ENCODE results near the gene BRD7. TPM values are rescaled to one million over a fixed set of nuclear protein-coding genes. Genes with fewer than 3 reads are reported as not detected.

Gene BRD7
- total RNA-seq, 4 donors from 2014 or later = 29.9 to 58.0 (median 38.5) TPM

DNA sequence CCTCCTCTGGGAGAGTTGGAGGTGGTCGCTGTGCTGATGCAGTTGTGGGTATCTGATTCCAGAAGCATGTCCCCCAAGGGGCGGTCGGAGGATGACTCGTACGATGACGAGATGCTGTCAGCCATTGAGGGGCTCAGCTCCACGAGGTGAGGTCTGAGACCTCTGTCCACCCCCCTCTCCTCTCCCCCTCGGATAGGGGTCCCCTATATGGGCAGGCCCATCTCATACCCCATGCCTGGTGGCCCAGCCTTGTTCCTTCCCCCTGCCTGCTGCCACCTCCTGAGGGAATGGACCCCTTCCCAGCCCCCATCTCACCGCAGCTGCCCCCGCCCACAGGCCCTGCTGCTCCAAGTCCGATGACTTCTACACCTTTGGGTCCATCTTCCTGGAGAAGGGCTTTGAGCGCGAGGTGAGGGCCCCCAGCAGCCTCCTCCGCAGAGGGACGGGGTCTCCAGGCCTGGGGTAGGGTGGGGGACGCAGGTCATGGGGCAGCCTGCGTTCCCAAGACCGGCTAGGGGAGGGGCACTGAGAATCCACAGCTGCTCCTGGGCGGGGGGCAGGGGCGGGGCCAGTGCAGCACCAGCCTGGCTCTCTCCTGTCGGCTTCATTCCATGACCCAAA lies 63.2 kb downstream of the BRD7 start:
- TF ChIP-seq EP300 (IDR thresholded peaks at IDR 0.05; ENCODE audit: low read depth) (no peak), POLR2A (IDR thresholded peaks at IDR 0.05) (no peak), POLR2AphosphoS5 (IDR thresholded peaks at IDR 0.05) (no peak)
- TF ChIP-seq, protein P1, sequence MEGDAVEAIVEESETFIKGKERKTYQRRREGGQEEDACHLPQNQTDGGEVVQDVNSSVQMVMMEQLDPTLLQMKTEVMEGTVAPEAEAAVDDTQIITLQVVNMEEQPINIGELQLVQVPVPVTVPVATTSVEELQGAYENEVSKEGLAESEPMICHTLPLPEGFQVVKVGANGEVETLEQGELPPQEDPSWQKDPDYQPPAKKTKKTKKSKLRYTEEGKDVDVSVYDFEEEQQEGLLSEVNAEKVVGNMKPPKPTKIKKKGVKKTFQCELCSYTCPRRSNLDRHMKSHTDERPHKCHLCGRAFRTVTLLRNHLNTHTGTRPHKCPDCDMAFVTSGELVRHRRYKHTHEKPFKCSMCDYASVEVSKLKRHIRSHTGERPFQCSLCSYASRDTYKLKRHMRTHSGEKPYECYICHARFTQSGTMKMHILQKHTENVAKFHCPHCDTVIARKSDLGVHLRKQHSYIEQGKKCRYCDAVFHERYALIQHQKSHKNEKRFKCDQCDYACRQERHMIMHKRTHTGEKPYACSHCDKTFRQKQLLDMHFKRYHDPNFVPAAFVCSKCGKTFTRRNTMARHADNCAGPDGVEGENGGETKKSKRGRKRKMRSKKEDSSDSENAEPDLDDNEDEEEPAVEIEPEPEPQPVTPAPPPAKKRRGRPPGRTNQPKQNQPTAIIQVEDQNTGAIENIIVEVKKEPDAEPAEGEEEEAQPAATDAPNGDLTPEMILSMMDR (IDR thresholded peaks at IDR 0.05) = no peak
- Histone ChIP-seq H3K27me3 (no peaks in the 10 kb centered on the region), H3K4me3 (no peak overlapping the region), H3K9me3 (no peaks in the 10 kb centered on the region), H3K36me3 (no peaks in the 10 kb centered on the region), H3K27ac (no peak overlapping the region), H3K4me1 (peaks cover 6 to 21% (median 14%) of the 10 kb centered on the region in 4 donors)
- WGBS, 2 donors (ENCODE audit: low coverage in 1 of 2) = 90 to 91% methylated on average over 5 to 21 of the region's 21 CpGs
- DNase-seq = no peak
- in situ Hi-C loops (cut with MboI; ENCODE audit: low pct_ligation_motif_present in 1 of 4, low pct_unique_long_range_greater_than_20kb in 1 of 4, low sequenced_read_pairs in 3 of 4) (no loop called here), intact Hi-C loops (cut with DNase I; ENCODE audit: low total_unique reads) (no loop called here)

DNA sequence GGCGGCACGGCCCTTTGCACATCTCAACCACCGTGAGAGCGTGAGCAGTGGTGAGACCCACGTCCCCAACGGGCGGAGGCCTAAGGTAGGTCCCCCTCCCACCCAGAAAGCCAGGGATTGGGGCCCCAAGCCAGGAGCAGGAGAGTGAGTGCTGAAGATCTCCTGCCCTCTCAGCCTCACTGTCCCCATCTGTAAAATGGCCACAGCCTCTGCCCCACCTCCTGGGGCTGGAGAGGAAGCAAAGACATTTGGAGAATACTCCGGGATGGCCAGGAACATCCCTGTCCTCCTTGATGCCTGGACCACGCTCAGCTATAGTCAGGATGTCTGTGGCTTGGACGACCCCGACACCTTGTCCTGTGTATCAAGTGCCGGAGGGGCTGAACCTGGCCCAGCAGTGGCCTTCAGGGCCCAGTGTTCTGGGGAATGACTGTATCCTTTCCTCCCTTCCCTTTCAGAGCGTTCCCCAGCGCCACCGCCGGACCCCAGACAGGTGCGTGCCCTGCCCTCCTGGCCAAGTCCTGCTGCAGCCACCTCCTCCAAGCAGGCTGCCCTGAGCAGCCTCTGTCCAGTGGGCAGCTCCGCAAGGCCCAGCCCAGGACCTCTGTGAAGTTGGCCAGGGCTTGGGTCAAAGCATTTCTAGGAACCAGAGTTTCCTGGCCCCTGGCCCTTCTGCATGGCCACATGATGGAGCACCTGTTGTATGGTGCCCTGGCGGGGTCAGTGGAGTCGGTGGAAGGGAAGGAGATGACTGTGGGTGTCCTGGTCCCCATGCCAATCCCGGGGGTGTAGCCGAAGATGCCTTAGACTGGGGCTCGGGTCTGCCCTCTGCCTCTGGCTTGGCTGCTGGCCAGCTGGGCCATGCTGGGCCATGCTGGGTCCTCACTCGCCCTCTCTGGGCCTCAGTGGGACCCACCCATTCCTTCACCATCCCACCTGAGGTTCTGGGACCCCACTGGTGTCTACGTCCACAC lies 64.0 kb downstream of the BRD7 start:
- Histone ChIP-seq H3K27ac (peak overlapping the region in 1 of 4 donors; percentile 39), H3K4me1 (peaks cover 6 to 21% (median 14%) of the 10 kb centered on the region in 4 donors), H3K27me3 (no peaks in the 10 kb centered on the region), H3K9me3 (no peaks in the 10 kb centered on the region), H3K4me3 (no peak overlapping the region), H3K36me3 (no peaks in the 10 kb centered on the region)
- intact Hi-C loops (cut with DNase I; ENCODE audit: low total_unique reads) = no loop called here
- no peak for DNase-seq
- TF ChIP-seq, protein P1 (IDR thresholded peaks at IDR 0.05) = no peak
- TF ChIP-seq POLR2AphosphoS5 (IDR thresholded peaks at IDR 0.05) (no peak), EP300 (IDR thresholded peaks at IDR 0.05; ENCODE audit: low read depth) (no peak), POLR2A (IDR thresholded peaks at IDR 0.05) (no peak)
- in situ Hi-C loops (cut with MboI; ENCODE audit: low pct_ligation_motif_present in 1 of 4, low pct_unique_long_range_greater_than_20kb in 1 of 4, low sequenced_read_pairs in 3 of 4) = no loop called here
- WGBS, 2 donors (ENCODE audit: low coverage in 1 of 2) = 90% methylated on average over 21 of the region's 25 CpGs; no CpG with 5 or more reads in 1 of the 2 donors

GRCh38 chr16:50303605-50304466 lies 65.0 kb downstream of the BRD7 start:
- Histone ChIP-seq H3K9me3 (no peaks in the 10 kb centered on the region), H3K4me3 (no peak overlapping the region), H3K36me3 (no peaks in the 10 kb centered on the region), H3K4me1 (peaks cover 6 to 21% (median 14%) of the 10 kb centered on the region in 4 donors), H3K27me3 (no peaks in the 10 kb centered on the region), H3K27ac (peak overlapping the region in 2 of 4 donors; percentile 39 to 47)
- TF ChIP-seq, protein P1 (IDR thresholded peaks at IDR 0.05) = no peak
- no peak for TF ChIP-seq POLR2A (IDR thresholded peaks at IDR 0.05)
- TF ChIP-seq EP300 (IDR thresholded peaks at IDR 0.05; ENCODE audit: low read depth) = no peak
- intact Hi-C loops (cut with DNase I; ENCODE audit: low total_unique reads) (no loop called here), in situ Hi-C loops (cut with MboI; ENCODE audit: low pct_ligation_motif_present in 1 of 4, low pct_unique_long_range_greater_than_20kb in 1 of 4, low sequenced_read_pairs in 3 of 4) (no loop called here)
- no peak for DNase-seq
- 85% methylated on average over 28 of the region's 33 CpGs; no CpG with 5 or more reads in 1 of the 2 donors for WGBS, 2 donors (ENCODE audit: low coverage in 1 of 2)

All from transverse colon (tissue), 4 donors.